Renal cortex interstitium (tissue), 11 donors: ENCODE measurements around the gene NOM1. TPM values are rescaled to one million over a fixed set of nuclear protein-coding genes. Genes with fewer than 3 reads are reported as not detected.

Experiments used
- DNase-seq, 11 donors: peaks; one replicate each; pipeline ENCODE4 v3.0.0-alpha.2; 2013; ENCODE audit warnings: low read depth in 9 of 11, low spot score in 4 of 11; ENCODE audit errors: extremely low read depth in 1 of 11
- polyA plus RNA-seq, 3 donors: library from polyadenylated mRNA; unstranded; fragments of 120-200 nt; gene quantifications; one replicate each; pipeline ENCODE4 v1.2.1, GENCODE V29; 2013; ENCODE audit not compliant: insufficient read length in 3 of 3

The NOM1 gene
- polyA plus RNA-seq, 3 donors: 19.4 to 34.9 (median 22.2) TPM

DNA sequence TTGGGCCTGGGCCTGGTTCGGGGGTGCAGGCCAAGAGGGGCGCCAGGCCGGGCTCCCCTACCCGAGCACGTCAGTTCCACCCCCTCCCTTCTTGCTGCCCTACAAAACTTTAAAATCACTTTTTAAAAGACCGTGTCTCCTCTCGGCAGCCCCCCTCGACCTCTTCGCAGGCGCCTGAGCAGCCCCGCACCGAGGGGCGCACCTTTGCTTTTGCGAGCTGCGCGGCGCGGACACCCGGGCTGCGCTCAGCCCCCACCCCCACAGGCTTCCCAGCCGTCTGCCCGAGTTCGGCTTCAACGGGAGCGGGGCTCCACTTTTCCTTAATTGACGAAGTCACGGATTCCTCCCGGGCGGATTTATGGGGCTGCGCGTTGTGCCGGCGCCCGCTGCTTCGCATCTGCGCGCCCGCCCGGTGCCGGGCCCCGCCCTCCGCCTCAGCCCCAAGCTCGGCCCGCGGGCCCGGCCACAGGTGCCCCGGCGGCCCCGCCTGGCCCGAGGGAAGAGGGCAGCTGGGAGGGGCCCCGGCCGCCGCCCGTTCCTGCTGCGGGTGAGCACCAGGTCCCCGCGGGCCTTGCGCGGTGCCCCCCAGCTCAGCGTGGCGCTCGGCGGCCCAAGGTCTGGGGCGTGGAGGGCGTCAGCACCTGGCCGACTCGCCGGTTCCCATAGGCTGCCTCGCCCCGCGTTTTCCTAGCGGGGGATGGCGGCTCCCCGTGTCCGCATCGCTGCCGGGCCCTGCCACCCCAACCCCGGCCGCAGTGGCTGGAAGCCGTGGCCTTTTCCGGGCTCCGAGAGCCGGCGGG, 71.8 kb downstream of the NOM1 start:
- no peak for DNase-seq

DNA sequence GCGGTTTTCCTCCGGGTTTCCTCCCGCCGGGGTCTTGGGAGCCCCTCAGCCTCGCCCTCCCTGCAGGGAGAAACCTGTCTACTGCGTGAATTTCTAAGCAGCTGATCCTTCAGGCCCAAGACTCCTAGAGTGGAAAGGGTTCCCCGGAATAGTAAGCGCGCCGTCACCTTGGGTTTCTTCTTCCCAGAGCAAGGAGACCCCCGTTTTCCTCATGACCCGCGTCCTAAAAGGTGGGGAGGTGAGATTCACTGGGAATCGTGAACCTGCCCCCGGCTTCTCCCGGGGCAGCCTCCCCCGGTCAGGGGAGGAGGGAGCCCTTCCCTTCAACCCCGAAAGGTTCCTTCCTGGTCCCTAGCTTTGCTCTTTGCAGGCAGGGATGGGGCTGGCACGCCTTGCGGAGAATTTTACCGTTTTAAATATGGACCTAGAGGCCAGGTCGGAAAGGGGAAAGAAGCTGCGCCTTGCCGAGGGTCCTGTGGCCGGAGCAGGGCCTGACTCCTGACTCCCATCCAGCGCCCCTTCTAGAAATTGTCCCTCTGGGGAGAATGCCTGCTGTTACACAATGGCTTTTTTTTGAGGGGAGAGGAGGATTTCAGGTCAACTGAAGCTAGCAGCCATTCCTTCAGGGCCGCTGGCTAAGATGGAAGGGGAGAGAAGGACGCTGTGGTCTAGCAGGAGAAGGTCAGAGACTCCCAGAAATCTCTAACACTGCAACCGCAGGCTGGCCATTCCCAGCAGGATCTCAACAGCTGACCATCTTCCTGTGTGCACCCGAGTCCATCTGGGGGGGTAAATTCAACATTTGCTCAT, 72.6 kb downstream of the NOM1 start:
- DNase-seq: no peak

Other genes with a start within 250 kb of the NOM1 start
- gene LMBR1, start 56.5 kb upstream of the NOM1 start, polyA plus RNA-seq: 10 to 100 TPM; 45.2 to 48.0 (median 45.4) TPM
- under 1 TPM in 2 of 3 donors, not detected in 1; 0.06 to 0.09 TPM for gene MNX1, start 61.0 kb downstream of the NOM1 start, polyA plus RNA-seq
- gene UBE3C, start 189.2 kb downstream of the NOM1 start, polyA plus RNA-seq: 10 to 100 TPM; 39.5 to 46.5 (median 43.1) TPM